HepG2 (cell line): ENCODE results near the gene CA14. TPM values are rescaled to one million over a fixed set of nuclear protein-coding genes. Genes with fewer than 3 reads are reported as not detected.

ENCODE experiments used
- FOXK2 ChIP-seq: fragments of 450-650 bp; IDR thresholded peaks from 2 replicates; pipeline ENCODE4 v1.6.1; 2016
- GTF3A ChIP-seq: sonication (generic); formaldehyde crosslinking; conservative IDR thresholded peaks from 2 replicates; pipeline ENCODE4 v1.4.0; 2020; ENCODE audit warnings: mild to moderate bottlenecking, missing genetic modification reagents
- HDAC6 ChIP-seq: fragments of 200-600 bp; sonication (generic); IDR thresholded peaks from 2 replicates; pipeline ENCODE4 v1.7.0; 2017; ENCODE audit warnings: mild to moderate bottlenecking, antibody characterized with exemption, low read length, low read depth
- KIAA2018 ChIP-seq: sonication (generic); formaldehyde crosslinking; IDR thresholded peaks from 2 replicates; pipeline ENCODE4 v1.5.0; 2020; ENCODE audit warnings: mild to moderate bottlenecking, missing genetic modification reagents, borderline replicate concordance
- KMT2A ChIP-seq: sonication (generic); formaldehyde crosslinking; IDR thresholded peaks from 2 replicates; pipeline ENCODE4 v1.4.0; 2020; ENCODE audit warnings: missing genetic modification reagents
- PHF21A ChIP-seq: sonication (generic); formaldehyde crosslinking; IDR thresholded peaks from 2 replicates; pipeline ENCODE4 v1.5.0; 2020; ENCODE audit warnings: mild to moderate bottlenecking, missing genetic modification reagents
- PRDM10 ChIP-seq: sonication (generic); formaldehyde crosslinking; IDR thresholded peaks from 2 replicates; pipeline ENCODE4 v1.4.0; 2020; ENCODE audit warnings: low read depth, missing genetic modification reagents
- SMAD1 ChIP-seq: sonication (generic); formaldehyde crosslinking; IDR thresholded peaks from 2 replicates; pipeline ENCODE4 v1.4.0; 2020; ENCODE audit warnings: missing genetic modification reagents, low read depth, mild to moderate bottlenecking, borderline replicate concordance
- THAP8 ChIP-seq: sonication (generic); formaldehyde crosslinking; IDR thresholded peaks from 2 replicates; pipeline ENCODE4 v1.5.1; 2020; ENCODE audit warnings: missing genetic modification reagents, mild to moderate bottlenecking, borderline replicate concordance
- TOE1 ChIP-seq: sonication (generic); formaldehyde crosslinking; IDR thresholded peaks from 2 replicates; pipeline ENCODE4 v1.4.0; 2020; ENCODE audit warnings: mild to moderate bottlenecking, missing genetic modification reagents
- TOPORS ChIP-seq: sonication (generic); formaldehyde crosslinking; IDR thresholded peaks from 2 replicates; pipeline ENCODE4 v1.8.0; 2023; ENCODE audit warnings: mild to moderate bottlenecking, missing genetic modification reagents
- ZFP90 ChIP-seq: sonication (generic); formaldehyde crosslinking; IDR thresholded peaks from 2 replicates; pipeline ENCODE4 v1.8.0; 2022; ENCODE audit warnings: missing genetic modification reagents, mild to moderate bottlenecking, inconsistent platforms, borderline replicate concordance
- ZNF230 ChIP-seq: sonication (generic); formaldehyde crosslinking; IDR thresholded peaks from 2 replicates; pipeline ENCODE4 v1.4.0; 2020; ENCODE audit warnings: mild to moderate bottlenecking, missing genetic modification reagents
- ZNF589 ChIP-seq: sonication (generic); formaldehyde crosslinking; conservative IDR thresholded peaks from 2 replicates; pipeline ENCODE4 v1.8.0; 2022; ENCODE audit warnings: mild to moderate bottlenecking, moderate library complexity, missing genetic modification reagents
- ZNF616 ChIP-seq: sonication (generic); formaldehyde crosslinking; IDR thresholded peaks from 2 replicates; pipeline ENCODE4 v1.5.0; 2020; ENCODE audit warnings: low read depth, mild to moderate bottlenecking, missing genetic modification reagents
- polyA plus RNA-seq, 8 experiments: library from polyadenylated mRNA; depleted of rRNA in 3 of 8; stranded (reverse) in 7 of 8; unstranded in 1 of 8; fragments of >200 nt; fragmentation: Illumina TruSeq in 4 of 8; extraction: Trizol in 4 of 8; gene quantifications; 2 replicates each; pipeline versions ENCODE4 v1.2.1 to v1.2.3, GENCODE V29; 2011 to 2016; ENCODE audit warnings: low read depth in 4 of 8, missing spikeins in 1 of 8, mixed read lengths in 1 of 8; ENCODE audit not compliant: insufficient read depth in 1 of 8
- total RNA-seq, 5 experiments: library from RNA; depleted of rRNA; stranded (reverse); fragments of >200 nt; fragmentation: Illumina TruSeq; extraction: Trizol; gene quantifications; 2 replicates each; pipeline ENCODE4 v1.2.3, GENCODE V29; 2016; ENCODE audit warnings: low read depth in 1 of 5

Gene CA14
- total and polyA plus RNA-seq, 2 of the 13 experiments (the other 11 are each of a cell fraction or from before 2014, with no cell fraction given), result 2.4 to 8.5 TPM

GRCh38 chr1:150259758-150260669, 2.4 kb downstream of the CA14 start (continued):
- TF ChIP-seq KIAA2018 (CRISPR knock-in tag) (no peak), TOE1 (CRISPR knock-in tag) (no peak), PRDM10 (0 out of 2 replicates have a peak, but pooled peaks have one; percentile 38), HDAC6 (no peak), GTF3A (CRISPR knock-in tag) (no peak), FOXK2 (no peak), TOPORS (CRISPR knock-in tag) (no peak), ZNF230 (CRISPR knock-in tag) (no peak), KMT2A (CRISPR knock-in tag) (no peak; the same call in 1 of the 2 replicates), PHF21A (CRISPR knock-in tag) (peak; percentile 27; the same call in 1 of the 2 replicates), ZFP90 (CRISPR knock-in tag) (no peak), ZNF616 (CRISPR knock-in tag) (no peak), ZNF589 (no peak), SMAD1 (CRISPR knock-in tag) (no peak), THAP8 (CRISPR knock-in tag) (no peak)
